K562 (cell line): Measurements from ENCODE around the gene LAPTM5. TPM values are rescaled to one million over a fixed set of nuclear protein-coding genes. Genes with fewer than 3 reads are reported as not detected.

Experiments
- ATF2 ChIP-seq: sonication (generic); formaldehyde crosslinking; IDR thresholded peaks from 2 replicates; pipeline ENCODE4 v1.8.1; 2022; ENCODE audit warnings: missing genetic modification reagents
- CBX3 ChIP-seq, 2 experiments: IDR thresholded peaks; 1 replicate in 1 of 2; 2 replicates in 1 of 2; pipeline ENCODE4 v1.6.1; 2012; ENCODE audit warnings: inconsistent platforms in 2 of 2, low read length in 2 of 2, borderline replicate concordance in 1 of 2, control low read depth in 1 of 2
- CTBP1 ChIP-seq: fragments of 450-650 bp; IDR thresholded peaks from 2 replicates; pipeline ENCODE4 v1.6.1; 2016; ENCODE audit warnings: borderline replicate concordance
- DMBX1 ChIP-seq: fragments of 250-450 bp; sonication (Bioruptor Pico); IDR thresholded peaks from 2 replicates; pipeline ENCODE4 v1.8.0; 2022; ENCODE audit warnings: inconsistent platforms, mild to moderate bottlenecking, moderate library complexity, borderline replicate concordance
- ILF3 ChIP-seq: fragments of 450-650 bp; IDR thresholded peaks from 2 replicates; pipeline ENCODE4 v1.6.1; 2018; ENCODE audit warnings: antibody characterized with exemption, mild to moderate bottlenecking, moderate library complexity, borderline replicate concordance
- MECOM ChIP-seq: fragments of 250-450 bp; sonication (Bioruptor Pico); IDR thresholded peaks from 2 replicates; pipeline ENCODE4 v1.8.0; 2022; ENCODE audit warnings: inconsistent platforms
- NCOA1 ChIP-seq: fragments of 450-650 bp; IDR thresholded peaks from 2 replicates; pipeline ENCODE4 v1.6.1; 2016; ENCODE audit warnings: low read depth
- NONO ChIP-seq, 2 experiments: fragments of 200-400 bp in 1 of 2; fragments of 450-650 bp in 1 of 2; formaldehyde crosslinking in 1 of 2; IDR thresholded peaks; 2 replicates each; pipeline ENCODE4 v1.6.1; 2017; ENCODE audit warnings: low read depth in 2 of 2, mild to moderate bottlenecking in 2 of 2, moderate library complexity in 2 of 2, low read length in 1 of 2
- TCFL5 ChIP-seq: fragments of 250-450 bp; sonication (Bioruptor Pico); conservative IDR thresholded peaks from 2 replicates; pipeline ENCODE4 v1.6.1; 2021; ENCODE audit warnings: mild to moderate bottlenecking, moderate library complexity, matching md5 sums
- ZBTB49 ChIP-seq: sonication (generic); formaldehyde crosslinking; IDR thresholded peaks from 2 replicates; pipeline ENCODE4 v1.8.0; 2022; ENCODE audit warnings: missing genetic modification reagents, mild to moderate bottlenecking, borderline replicate concordance
- polyA plus RNA-seq, 8 experiments: library from polyadenylated mRNA; depleted of rRNA in 4 of 8; stranded (reverse) in 5 of 8; unstranded in 3 of 8; fragments of >200 nt; fragmentation: Nextera tagmentation in 2 of 8; fragmentation: Illumina TruSeq in 1 of 8; extraction: Ambion mirVana in 2 of 8; extraction: Trizol in 1 of 8; gene quantifications; 2 replicates each; pipeline versions ENCODE4 v1.2.1 to v1.2.3, GENCODE V29; 2011 to 2014; ENCODE audit warnings: inconsistent platforms in 1 of 8, missing spikeins in 1 of 8
- total RNA-seq, 7 experiments: library from RNA; depleted of rRNA in 6 of 7; stranded (reverse); fragments of >200 nt in 6 of 7; fragmentation: Illumina TruSeq in 2 of 7; extraction: Trizol in 2 of 7; gene quantifications; 2 replicates each; pipeline versions ENCODE4 v1.2.1 to v1.2.3, GENCODE V29; 2011 to 2021; ENCODE audit warnings: low replicate concordance in 1 of 7
- TF ChIP-seq, protein P1 (sequence below), 2 experiments: fragments of 450-650 bp; IDR thresholded peaks; 2 replicates each; pipeline ENCODE4 v1.6.1; 2016; ENCODE audit warnings: mild to moderate bottlenecking in 2 of 2, borderline replicate concordance in 1 of 2, low read depth in 1 of 2, moderate library complexity in 1 of 2
- TF ChIP-seq, protein P2 (sequence below): fragments of 250-450 bp; sonication (Bioruptor Pico); IDR thresholded peaks from 2 replicates; pipeline ENCODE4 v1.8.0; 2021; ENCODE audit warnings: moderate library complexity, mild to moderate bottlenecking, inconsistent platforms
- TF ChIP-seq, protein P3 (sequence below), 2 experiments: fragments of 250-450 bp in 1 of 2; fragments of 450-650 bp in 1 of 2; sonication (Bioruptor Pico) in 1 of 2; IDR thresholded peaks; 2 replicates each; pipeline versions ENCODE4 v1.6.1 to v1.8.0; 2016 to 2021; ENCODE audit warnings: mild to moderate bottlenecking in 2 of 2, moderate library complexity in 2 of 2, missing compliant biosample characterization in 1 of 2, missing genetic modification characterization in 1 of 2

Gene LAPTM5
- total and polyA plus RNA-seq, 9 of the 15 experiments (the other 6 are each of a cell fraction or from before 2014, with no cell fraction given): 2.4 to 47.3 (median 20.3) TPM

- TF ChIP-seq ILF3 (no peak), CBX3 (IDR thresholded peaks at IDR 0.05; ENCODE audit: borderline replicate concordance in 1 of 2, low read length in 2 of 2) (no peak), TCFL5 (CRISPR knock-in tag) (0 out of 2 replicates have a peak, but pooled peaks have one; percentile 37), MECOM (CRISPR knock-in tag) (no peak), NCOA1 (no peak), ZBTB49 (no peak), CTBP1 (no peak), NONO (IDR thresholded peaks at IDR 0.05; ENCODE audit: low read depth in 2 of 2, low read length in 1 of 2) (no peak), ATF2 (CRISPR knock-in tag) (no peak), DMBX1 (CRISPR knock-in tag) (0 out of 2 replicates have a peak, but pooled peaks have one; percentile 39)
- TF ChIP-seq, protein P1, sequence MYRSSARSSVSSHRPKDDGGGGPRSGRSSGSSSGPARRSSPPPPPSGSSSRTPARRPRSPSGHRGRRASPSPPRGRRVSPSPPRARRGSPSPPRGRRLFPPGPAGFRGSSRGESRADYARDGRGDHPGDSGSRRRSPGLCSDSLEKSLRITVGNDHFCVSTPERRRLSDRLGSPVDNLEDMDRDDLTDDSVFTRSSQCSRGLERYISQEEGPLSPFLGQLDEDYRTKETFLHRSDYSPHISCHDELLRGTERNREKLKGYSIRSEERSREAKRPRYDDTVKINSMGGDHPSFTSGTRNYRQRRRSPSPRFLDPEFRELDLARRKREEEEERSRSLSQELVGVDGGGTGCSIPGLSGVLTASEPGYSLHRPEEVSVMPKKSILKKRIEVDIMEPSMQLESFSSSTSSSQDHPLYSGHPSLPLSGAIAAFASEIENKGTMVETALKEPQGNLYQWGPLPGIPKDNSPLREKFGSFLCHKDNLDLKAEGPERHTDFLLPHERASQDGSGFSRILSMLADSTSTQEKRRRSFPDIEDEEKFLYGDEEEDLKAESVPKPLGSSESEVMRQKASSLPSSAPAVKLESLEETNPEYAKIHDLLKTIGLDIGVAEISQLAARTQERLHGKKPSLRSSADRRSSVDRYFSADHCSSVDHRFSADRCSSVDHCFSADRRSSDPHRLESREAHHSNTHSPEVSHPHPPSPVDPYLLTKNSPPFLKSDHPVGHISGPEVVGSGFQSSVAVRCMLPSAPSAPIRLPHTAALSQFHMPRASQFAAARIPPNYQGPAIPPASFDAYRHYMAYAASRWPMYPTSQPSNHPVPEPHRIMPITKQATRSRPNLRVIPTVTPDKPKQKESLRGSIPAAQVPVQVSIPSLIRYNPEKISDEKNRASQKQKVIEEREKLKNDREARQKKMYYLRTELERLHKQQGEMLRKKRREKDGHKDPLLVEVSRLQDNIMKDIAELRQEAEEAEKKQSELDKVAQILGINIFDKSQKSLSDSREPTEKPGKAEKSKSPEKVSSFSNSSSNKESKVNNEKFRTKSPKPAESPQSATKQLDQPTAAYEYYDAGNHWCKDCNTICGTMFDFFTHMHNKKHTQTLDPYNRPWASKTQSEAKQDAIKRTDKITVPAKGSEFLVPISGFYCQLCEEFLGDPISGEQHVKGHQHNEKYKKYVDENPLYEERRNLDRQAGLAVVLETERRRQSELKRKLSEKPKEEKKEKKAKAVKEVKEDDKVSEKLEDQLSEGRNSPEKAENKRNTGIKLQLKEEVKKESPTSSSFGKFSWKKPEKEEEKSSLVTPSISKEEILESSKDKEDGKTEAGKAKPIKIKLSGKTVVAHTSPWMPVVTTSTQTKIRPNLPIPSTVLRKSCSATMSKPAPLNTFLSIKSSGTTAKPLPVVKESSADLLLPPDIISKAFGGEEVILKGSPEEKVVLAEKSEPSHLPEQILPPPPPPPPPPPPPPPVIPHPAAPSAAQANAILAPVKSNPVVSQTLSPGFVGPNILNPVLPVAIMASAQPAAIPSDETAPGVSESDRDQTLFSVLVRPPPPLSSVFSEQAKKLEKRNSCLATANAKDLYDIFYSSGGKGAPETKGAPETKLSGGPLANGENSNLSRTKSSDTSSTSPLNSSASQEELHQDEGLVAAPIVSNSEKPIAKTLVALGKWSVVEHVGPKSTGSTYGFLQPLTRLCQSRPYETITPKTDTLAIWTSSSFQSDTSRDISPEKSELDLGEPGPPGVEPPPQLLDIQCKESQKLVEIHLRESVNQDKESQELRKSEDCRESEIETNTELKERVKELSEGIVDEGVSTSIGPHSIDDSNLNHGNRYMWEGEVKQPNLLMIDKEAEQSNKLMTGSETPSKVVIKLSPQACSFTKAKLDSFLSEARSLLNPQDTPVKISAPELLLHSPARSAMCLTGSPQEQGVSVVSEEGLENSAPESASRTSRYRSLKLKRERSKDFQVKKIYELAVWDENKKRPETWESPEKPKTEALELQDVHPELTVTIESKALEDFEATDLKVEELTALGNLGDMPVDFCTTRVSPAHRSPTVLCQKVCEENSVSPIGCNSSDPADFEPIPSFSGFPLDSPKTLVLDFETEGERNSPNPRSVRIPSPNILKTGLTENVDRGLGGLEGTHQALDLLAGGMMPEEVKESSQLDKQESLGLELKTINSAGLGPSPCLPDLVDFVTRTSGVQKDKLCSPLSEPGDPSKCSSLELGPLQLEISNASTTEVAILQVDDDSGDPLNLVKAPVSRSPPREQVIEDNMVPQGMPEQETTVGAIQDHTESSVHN (IDR thresholded peaks at IDR 0.05; ENCODE audit: borderline replicate concordance in 1 of 2, low read depth in 1 of 2): no peak
- TF ChIP-seq, protein P2, sequence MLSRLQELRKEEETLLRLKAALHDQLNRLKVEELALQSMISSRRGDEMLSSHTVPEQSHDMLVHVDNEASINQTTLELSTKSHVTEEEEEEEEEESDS (CRISPR knock-in tag): no peak
- TF ChIP-seq, protein P3, sequence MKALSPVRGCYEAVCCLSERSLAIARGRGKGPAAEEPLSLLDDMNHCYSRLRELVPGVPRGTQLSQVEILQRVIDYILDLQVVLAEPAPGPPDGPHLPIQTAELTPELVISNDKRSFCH (CRISPR knock-in tag; IDR thresholded peaks at IDR 0.05): no peak
- TF ChIP-seq, protein P3 (tag; IDR thresholded peaks at IDR 0.05): 0 out of 2 replicates have a peak, but pooled peaks have one; percentile 25
These were observed 6.2 kb upstream of the LAPTM5 start (continued) for GRCh38 chr1:30763651-30764248.
